ENCODE results near the gene RALGAPA2. TPM values are rescaled to one million over a fixed set of nuclear protein-coding genes. Genes with fewer than 3 reads are reported as not detected.
A peak's percentile ranks its signal among the peaks of the same experiment; 100 is the strongest.

Gene RALGAPA2
- total RNA-seq, 2 donors from 2014 or later: 40.2 to 45.4 TPM

DNA sequence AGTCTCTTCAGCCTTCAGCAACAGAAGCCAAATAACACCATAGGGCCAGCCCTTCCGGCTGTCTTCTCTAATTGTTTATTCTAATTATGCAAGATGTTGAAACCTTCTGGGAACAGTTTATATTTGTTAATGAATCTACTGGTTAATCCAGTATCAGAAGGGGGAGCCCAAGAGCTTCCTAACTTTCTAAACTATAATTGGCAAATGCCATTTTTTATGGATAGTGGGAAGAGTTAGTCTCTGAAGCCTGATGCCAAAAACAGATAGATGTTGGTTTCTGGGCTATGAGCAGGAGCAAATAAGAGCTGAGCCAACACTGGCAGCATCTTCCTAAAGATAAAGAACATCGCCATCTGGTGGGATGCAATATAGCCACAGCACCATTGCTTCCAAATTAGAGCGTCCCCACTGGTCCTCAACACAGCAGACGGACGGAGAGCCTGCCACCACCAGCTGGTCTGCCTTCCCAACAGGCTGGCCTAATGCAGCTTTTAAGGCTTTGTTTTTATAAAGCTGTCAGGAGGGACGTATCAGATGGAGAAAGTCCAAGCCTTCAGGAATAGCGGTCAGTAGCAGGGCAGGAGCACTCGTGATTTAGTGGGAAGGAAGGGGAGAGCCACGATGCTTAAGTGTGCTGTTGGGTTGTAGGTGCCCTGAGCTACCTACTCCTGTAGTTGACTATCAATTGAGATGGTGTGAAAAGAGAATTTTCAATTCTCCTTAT lies 118.8 kb downstream of the RALGAPA2 start:
- Histone ChIP-seq H3K9me3 (no peaks in the 10 kb centered on the region), H3K4me1 (no peaks in the 10 kb centered on the region), H3K36me3 (replicated peaks in 1 of 2; ENCODE audit: insufficient read depth in 1 of 2, low read depth in 2 of 2) (peaks cover 0 to 7% of the 10 kb centered on the region in 2 donors), H3K27ac (no peak overlapping the region), H3K27me3 (no peaks in the 10 kb centered on the region), H3K4me3 (no peak overlapping the region)
- ATAC-seq: peak; percentile 15
- peak in 2 of 4 donors; percentile 22 to 30 for DNase-seq
- WGBS, 2 donors: 65 to 73% methylated on average over 9 of the region's 9 CpGs
- intact Hi-C loops (cut with DNase I): no loop called here
- TF ChIP-seq, protein P1, sequence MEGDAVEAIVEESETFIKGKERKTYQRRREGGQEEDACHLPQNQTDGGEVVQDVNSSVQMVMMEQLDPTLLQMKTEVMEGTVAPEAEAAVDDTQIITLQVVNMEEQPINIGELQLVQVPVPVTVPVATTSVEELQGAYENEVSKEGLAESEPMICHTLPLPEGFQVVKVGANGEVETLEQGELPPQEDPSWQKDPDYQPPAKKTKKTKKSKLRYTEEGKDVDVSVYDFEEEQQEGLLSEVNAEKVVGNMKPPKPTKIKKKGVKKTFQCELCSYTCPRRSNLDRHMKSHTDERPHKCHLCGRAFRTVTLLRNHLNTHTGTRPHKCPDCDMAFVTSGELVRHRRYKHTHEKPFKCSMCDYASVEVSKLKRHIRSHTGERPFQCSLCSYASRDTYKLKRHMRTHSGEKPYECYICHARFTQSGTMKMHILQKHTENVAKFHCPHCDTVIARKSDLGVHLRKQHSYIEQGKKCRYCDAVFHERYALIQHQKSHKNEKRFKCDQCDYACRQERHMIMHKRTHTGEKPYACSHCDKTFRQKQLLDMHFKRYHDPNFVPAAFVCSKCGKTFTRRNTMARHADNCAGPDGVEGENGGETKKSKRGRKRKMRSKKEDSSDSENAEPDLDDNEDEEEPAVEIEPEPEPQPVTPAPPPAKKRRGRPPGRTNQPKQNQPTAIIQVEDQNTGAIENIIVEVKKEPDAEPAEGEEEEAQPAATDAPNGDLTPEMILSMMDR (IDR thresholded peaks at IDR 0.05): peak in 5 of 7 experiments; percentile 19 to 34 (median 23)
- TF ChIP-seq POLR2A (IDR thresholded peaks at IDR 0.05): no peak

DNA sequence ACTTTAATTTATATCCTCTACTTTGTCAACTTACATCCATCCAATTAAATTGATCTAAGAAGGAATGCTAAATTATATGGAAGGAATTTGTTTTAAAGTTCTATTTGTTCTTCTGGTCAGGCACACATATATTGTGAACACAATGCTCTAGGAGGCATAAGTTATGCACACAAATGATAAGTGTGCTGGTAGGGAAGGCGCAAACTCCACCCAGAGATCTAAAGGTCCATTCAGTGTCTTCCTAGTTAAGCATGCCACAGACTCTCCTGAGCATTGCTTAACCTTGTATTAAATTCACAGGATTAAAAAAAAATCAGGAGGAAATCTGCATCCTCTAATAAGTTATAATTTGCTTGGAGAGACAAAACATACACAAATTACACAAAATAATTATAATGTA lies 127.3 kb downstream of the RALGAPA2 start:
- H3K9me3 ChIP-seq: no peaks in the 10 kb centered on the region
- DNase-seq (no peak), ATAC-seq (no peak)
- intact Hi-C loops (cut with DNase I): no loop called here
- no peak for TF ChIP-seq POLR2A (IDR thresholded peaks at IDR 0.05)
- TF ChIP-seq, protein P1 (IDR thresholded peaks at IDR 0.05): no peak
- 93 to 96% methylated on average over 1 of the region's 1 CpG for whole genome bisulfite sequencing, 2 donors
- no peaks in the 10 kb centered on the region for H3K27me3 ChIP-seq
- H3K4me3 ChIP-seq: no peak overlapping the region
- H3K27ac ChIP-seq: no peak overlapping the region
- peaks cover 0 to 15% of the 10 kb centered on the region in 2 donors for H3K36me3 ChIP-seq (replicated peaks in 1 of 2; ENCODE audit: insufficient read depth in 1 of 2, low read depth in 2 of 2)
- H3K4me1 ChIP-seq: peaks cover 6% of the 10 kb centered on the region

DNA sequence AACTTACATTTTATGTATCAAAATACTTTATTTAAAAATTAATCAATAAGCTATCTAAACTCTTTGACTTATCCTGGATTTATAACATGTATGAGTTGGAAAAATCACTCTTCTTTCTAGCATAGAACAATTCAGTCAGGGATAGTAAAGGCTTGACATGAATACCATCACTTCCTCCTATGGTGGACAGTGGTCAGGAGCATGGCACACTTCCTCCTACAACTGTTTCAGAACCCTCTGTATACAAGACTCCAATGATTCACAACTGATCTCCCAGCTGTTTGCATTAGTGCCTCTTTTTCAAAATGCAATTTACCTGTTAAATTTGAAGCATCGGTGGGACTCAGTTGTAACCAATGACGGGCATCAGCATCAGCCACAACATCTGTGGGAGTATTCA lies 129.7 kb downstream of the RALGAPA2 start:
- Histone ChIP-seq H3K36me3 (replicated peaks in 1 of 2; ENCODE audit: insufficient read depth in 1 of 2, low read depth in 2 of 2) (peaks cover 0 to 15% of the 10 kb centered on the region in 2 donors), H3K4me1 (peaks cover 6% of the 10 kb centered on the region), H3K9me3 (no peaks in the 10 kb centered on the region), H3K27ac (no peak overlapping the region), H3K4me3 (no peak overlapping the region), H3K27me3 (no peaks in the 10 kb centered on the region)
- TF ChIP-seq POLR2A (IDR thresholded peaks at IDR 0.05): no peak
- TF ChIP-seq, protein P1 (IDR thresholded peaks at IDR 0.05): no peak
- WGBS, 2 donors: 96 to 100% methylated on average over 2 of the region's 2 CpGs
- ATAC-seq (no peak), DNase-seq (no peak)
- intact Hi-C loops (cut with DNase I): no loop called here

DNA sequence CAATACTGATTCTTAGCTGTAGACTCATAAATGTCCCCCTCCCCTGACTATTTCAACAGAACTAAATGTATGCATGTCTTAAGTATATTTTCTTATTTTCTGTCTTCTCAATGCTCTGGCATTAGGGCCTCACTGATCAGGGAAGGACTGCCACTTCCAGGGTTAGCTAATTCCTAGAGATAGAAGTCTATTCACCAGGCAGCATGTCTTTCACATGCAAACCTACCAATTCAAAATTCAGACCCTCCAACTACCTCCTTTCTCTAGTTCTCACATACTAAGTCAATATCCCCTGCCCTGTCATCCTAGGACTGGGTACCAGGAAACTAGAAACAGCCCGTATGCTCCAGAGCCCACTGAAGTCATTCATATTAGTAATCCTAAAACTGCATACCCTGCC lies 132.3 kb downstream of the RALGAPA2 start:
- TF ChIP-seq, protein P1 (IDR thresholded peaks at IDR 0.05): no peak
- TF ChIP-seq POLR2A (IDR thresholded peaks at IDR 0.05): no peak
- 100% methylated on average over 1 of the region's 1 CpG for WGBS, 2 donors
- Histone ChIP-seq H3K4me3 (no peak overlapping the region), H3K27me3 (no peaks in the 10 kb centered on the region), H3K36me3 (replicated peaks in 1 of 2; ENCODE audit: insufficient read depth in 1 of 2, low read depth in 2 of 2) (peaks cover 0 to 14% of the 10 kb centered on the region in 2 donors), H3K9me3 (no peaks in the 10 kb centered on the region), H3K27ac (no peak overlapping the region), H3K4me1 (peaks cover 6% of the 10 kb centered on the region)
- ATAC-seq (no peak), DNase-seq (no peak)
- intact Hi-C loops (cut with DNase I): no loop called here

DNA sequence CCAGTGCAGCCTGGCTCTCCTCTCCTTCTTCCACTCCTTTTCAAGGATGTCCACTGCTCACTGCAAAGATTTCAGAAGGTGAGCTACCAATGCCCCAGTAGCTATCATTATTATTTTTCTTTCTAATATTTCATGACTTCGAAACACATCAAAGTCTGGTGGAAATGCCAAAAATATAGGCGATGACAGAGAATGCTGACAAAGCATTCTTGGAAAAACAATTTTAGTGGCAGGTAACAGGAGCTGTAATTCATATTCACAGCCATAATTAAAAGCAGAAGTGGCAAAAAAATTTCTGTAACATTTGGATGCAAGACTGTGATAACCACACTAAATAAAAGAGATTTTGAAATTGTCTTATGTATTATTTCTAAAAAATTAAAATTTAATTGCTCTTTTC lies 133.6 kb downstream of the RALGAPA2 start:
- ATAC-seq: no peak

More for the DNA sequence above, 133.6 kb downstream of the RALGAPA2 start:
- no peak for DNase-seq
- Histone ChIP-seq H3K4me3 (no peak overlapping the region), H3K36me3 (replicated peaks in 1 of 2; ENCODE audit: insufficient read depth in 1 of 2, low read depth in 2 of 2) (peaks cover 0 to 14% of the 10 kb centered on the region in 2 donors), H3K4me1 (peaks cover 6% of the 10 kb centered on the region), H3K9me3 (no peaks in the 10 kb centered on the region), H3K27me3 (no peaks in the 10 kb centered on the region), H3K27ac (no peak overlapping the region)
- intact Hi-C loops (cut with DNase I): no loop called here
- no peak for TF ChIP-seq POLR2A (IDR thresholded peaks at IDR 0.05)
- TF ChIP-seq, protein P1 (IDR thresholded peaks at IDR 0.05): no peak
- 79 to 84% methylated on average over 2 of the region's 2 CpGs for WGBS, 2 donors

All from body of pancreas (tissue), 4 donors.